Islet precursor cell (in vitro differentiated cells): ENCODE measurements around the gene RNF227.

ENCODE experiments used
- DNase-seq: peaks from one replicate; pipeline ENCODE4 v3.0.0-alpha.2; 2018

RNF227 gene

DNA sequence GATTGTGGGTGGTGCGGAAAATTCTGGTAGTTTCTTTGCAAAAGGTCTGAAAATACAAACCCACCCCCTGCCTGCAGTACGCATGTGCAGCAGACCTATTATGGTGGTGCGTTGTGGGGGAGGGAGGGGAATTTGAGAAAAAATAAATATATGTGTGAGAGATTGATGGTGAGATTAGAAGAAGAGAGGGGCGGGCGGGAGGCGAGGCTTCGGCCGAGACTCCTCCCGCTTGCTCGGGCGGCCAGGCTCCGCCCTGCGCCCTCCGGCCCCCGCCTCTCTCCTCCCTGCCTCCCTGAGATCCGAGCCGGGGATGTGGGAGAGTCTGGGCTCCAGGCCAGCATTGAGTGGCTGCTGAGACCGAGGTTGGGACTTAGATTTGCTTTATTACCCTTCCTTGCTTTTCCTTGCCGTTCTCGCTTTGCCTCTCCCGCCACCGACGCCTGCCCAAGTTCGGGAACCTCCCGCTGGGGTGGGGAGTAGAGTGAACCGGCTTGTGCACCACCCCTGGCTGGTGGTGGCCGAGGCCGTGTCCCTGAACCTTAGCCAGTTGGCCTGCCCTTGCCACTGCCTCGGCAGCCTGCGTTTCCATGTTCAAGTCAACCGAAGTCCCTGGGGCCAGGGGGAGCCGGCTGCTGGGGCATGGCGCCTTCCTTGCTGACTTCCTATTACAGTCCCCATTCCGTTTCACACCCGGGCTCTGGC is 28.5 kb downstream of the RNF227 start:
- DNase-seq, result peak; percentile 94

DNA sequence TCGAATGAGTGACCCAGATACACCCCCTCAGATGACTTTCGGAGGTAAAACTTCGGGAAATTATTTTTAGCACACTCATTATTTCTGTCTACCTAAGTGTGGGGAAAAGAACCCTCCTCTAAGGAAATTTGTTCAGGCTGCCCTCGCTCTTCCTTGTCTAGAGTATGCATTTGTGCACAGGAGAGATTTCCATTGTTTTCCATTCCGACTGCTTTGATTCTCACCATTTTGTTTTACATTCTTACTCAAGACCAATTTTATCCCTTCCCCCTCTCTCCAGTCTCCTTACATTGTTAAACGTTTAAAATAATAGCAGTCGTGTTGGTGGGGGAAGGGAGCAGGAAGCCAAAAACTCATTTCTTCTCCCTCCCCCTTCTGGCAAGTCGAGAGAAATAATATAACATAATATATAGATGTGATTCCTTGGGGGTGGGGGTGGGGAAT is 29.0 kb downstream of the RNF227 start:
- DNase-seq, result no peak

DNA sequence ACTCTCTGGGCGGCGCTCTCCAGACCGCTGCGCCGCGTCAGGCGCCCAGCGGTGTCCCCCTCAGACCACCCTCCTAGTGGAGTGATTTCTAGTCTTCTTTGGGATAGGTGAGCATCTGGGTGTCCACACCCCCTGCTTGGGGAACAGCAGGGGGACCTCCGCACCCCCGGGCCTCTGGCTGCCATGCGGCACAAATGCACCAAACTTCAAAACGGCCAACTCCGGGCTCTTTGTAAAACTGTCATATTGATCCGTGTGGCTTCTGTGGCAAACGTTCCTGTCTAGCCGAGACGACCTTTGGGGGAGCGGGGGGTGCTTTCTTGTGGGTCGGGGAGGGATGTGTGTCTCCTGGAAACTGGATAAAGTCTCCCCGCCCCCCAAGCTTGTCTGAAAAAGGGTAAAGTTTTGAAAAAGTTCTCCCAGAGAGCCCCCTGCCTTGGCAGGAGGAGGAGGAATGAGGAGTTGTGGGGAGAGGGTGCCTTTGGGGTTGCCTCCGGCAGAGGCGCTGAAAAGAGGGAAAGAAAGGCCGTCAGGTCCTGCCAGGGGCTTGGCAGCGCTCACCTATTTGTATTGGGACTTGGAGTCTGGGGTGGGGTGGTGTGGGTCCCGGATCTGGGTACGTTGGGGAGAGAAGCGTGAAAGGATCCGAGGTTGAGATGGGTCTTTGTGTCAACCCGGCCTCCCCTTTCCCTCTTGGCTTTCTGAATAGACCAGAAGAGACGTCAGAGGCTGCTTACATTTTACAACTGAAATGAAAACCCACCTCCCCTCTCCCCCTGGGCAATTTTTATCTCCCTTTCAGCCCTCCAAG is 29.7 kb downstream of the RNF227 start:
- DNase-seq, result peak; percentile 76

DNA sequence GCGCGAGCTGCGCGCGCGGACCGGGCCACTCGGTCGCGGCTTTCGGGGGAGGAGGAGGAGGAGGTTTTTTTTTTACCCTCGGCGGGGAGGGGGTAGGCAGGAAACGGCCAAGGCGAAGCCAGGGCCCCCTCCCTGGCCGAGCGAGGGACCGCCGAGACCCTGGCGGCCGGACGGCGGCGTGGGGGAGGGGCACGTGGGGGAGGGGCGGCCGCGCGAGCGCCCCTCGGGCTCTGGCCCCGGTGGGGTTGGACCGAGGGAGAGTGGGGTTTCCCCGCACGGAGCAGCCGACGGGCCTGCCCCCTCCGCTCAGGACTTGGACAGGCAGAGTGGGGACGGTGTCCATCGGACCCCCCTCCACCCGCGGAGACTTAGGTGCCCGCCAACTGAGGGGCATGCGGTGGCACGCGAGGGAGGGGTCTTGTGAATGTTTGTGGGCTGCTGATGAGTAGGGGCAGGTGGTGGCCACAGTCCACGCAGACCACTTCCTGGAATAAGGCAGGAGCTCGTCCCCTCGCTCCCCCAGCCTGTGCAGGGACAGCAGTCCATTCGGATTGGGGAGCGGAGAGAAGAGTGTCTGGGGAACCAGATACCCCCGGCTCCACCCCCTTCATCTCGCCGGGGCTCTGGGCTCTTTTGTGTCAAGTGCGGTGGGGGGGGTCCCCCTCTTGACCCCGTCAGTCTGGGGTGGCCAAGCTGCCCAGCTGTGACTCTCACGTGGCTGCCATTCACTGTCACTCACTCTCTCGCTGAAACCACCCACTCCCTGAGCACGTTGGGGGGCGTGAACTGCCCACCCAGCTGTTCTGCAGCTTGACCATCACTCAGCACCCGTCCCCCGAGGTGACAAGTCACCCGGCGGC is 30.5 kb downstream of the RNF227 start:
- DNase-seq, result peak; percentile 84

DNA sequence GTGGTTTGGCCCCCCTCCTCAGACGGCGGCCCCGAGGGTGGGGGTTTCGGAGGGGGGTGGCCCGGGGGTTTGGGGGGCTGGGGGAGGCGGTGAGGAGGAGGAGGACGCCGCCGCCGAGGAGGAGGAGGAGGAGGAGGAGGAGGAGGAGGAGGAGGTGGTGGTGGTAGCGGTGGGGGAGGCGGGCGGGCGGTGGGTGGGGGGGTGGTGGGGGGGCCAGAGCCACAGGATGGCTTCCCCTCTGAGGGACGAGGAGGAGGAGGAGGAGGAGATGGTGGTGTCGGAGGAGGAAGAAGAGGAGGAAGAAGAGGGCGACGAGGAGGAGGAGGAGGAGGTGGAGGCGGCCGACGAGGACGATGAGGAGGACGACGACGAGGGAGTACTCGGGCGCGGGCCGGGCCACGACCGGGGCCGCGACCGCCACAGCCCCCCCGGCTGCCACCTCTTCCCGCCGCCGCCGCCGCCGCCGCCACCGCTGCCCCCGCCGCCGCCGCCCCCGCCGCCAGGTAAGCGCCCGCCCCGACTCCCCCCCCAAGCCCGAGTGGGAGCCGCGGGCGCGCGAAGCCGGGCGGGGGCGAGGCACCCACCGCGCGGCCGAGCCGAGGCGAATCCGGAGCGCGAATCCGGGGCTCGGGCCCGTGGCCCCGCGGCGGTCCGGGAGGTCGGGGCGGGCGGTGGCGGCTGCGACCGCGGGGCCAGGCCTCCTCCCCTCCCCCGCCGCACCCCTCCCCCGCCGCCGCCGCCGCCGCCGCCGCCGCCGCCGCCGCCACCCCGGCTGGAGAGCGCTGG is 31.3 kb downstream of the RNF227 start:
- peak; percentile 58 for DNase-seq

DNA sequence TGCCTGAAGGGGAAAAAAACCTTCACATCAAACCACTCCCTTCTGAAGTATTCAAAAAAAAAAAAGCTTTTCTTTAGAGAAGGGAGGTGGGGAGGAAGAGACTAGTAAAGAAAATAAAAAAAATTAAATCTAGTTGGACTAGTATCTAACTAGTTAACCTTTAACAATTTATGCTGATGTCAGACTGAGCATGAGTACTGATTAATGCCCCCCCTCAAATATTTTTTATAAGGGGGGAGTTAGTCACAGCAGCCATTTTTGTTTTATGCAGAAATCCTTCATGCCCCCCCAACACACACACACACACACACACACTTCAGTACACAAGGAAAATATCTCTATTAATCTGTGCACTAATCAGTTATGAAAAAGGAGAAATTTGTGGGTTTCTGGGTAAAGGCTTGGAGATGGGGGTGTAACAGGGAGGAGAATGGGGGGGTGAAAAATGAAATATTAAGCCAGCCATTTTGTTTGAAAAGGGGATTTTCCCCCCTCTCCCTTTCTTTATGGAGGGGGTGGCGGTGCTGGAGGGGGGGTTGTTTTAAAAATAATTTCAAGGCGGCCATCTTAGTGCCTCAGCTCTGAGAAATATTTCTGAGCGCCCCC is 32.2 kb downstream of the RNF227 start:
- peak; percentile 15 for DNase-seq

DNA sequence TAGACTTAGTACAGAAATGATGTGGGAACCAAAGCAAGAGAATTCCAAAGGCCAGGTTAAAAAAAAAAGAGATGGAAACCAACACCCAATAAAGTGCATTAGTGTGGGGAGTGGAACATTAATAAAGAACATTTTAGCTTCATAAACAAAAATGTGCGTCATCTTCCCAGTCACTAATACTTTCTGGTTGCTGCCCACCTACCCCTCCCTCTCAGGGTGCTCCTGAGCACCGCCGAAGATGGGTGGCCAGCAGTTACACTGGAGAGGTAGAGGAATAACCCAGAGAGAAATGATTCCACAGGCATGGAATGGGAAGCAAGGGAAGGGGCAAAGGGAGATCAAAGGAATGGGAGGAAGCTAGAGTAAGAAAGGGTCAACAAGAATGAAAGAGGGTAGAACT is 33.5 kb downstream of the RNF227 start:
- DNase-seq, result peak; percentile 41

DNA sequence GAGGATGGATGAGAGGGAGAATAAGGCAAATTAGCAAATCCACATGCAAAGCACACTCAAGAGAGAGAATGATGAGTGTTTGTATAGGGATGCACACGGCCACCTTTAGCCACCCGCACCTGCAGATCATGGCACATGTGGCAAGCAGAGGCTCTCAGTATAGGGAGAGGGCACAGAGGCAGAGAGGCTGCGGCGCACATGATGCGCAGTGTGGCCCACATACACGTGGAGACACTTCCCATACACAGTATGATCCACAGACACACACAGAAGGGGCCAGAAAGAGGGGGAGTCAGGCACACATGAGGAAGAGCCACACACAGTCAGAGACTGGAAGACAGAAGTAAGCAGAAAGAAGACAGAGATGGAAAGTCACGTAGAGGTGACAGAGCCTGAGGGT is 34.0 kb downstream of the RNF227 start:
- DNase-seq, result peak; percentile 46

DNA sequence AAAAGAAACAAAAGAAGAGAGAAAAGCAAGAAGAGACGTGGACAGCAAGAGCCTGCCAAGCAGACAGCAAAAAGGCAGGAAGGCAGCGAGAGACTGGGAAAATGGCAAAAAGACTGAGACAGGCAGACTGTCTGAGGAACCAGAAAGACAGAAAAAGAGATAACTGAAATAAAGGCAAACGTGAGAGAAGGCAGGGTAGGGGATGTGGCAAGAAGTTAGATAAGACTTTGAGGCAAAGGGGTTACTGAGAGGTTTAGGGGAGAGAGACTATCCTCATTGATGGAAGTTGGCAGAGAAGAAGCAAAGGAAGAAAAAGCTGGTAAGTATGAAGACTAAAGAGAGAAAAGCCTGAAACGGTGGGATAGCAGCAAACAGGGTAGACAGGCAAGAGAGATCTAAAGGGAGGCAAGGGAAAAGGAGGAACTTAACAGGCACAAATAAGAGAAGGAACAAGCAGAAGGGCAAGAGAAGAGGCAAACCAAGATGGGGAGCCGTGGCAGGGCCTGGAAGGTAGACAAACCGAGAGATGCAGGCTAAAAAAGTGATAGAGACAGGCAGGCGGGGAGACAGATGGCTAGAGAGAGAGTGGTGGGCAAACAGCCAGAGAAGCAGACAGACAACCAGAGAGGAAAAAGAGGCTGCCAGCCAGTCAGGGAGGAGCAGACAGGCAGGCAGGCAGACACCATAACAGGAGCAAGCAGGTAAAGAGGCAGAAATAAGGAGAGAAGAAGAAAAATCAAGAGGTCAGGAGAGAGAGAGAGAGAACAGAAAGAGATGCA is 34.6 kb downstream of the RNF227 start:
- peak; percentile 35 for DNase-seq

DNA sequence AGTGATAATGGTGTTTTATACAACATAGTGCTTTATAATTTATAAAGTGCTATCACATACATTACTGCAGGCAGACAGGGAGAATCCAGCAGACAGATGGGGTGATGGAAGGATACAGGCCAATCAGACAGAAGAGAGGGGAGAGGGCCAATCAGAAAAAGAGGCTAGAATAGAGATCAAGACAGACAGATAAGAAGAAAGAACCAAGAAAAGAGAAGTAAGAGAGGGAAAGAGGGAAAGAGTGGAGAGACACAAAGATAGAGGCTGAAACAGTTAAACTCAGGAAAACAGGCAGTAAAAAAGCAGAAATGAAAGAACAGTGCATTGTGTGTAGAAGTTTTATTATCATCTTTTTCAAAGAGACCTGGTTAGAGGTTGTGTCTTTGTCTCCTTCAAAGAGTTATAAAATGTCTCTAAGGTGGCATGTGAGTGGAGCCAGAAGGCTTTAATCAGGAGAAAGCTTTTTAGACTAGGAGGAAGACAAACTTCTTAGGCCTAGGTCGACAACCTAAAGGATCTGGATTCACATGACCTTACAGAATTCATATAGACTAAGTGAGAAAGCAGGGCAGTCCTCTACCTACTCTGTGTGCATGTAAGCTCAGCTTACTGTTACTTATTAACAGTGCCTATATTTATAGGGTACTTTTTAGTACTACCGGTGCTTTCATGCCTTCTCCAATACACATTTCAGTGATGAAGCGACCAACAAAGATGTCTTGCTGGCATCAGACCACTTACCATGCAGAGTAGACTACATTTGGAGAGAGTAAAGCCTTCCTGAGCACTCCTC is 35.8 kb downstream of the RNF227 start:
- DNase-seq, result peak; percentile 26

DNA sequence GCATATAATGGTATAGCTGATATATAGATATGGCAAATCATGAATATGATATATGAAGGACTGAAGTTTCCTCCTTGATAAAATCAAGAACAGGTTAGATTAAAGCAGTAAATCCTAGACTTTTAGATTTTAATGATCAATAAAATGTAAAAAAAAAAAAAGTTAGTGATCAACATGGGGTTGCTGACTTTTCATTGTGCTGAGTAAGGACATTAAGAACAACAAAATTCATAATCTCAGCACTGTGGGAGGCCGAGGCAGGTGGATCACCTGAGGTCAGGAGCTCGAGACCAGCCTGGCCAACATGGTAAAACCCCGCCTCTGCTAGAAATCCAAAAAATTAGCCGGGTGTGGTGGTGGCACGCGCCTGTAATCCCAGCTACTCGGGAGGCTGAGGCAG is 37.9 kb downstream of the RNF227 start:
- peak; percentile 20 for DNase-seq

DNA sequence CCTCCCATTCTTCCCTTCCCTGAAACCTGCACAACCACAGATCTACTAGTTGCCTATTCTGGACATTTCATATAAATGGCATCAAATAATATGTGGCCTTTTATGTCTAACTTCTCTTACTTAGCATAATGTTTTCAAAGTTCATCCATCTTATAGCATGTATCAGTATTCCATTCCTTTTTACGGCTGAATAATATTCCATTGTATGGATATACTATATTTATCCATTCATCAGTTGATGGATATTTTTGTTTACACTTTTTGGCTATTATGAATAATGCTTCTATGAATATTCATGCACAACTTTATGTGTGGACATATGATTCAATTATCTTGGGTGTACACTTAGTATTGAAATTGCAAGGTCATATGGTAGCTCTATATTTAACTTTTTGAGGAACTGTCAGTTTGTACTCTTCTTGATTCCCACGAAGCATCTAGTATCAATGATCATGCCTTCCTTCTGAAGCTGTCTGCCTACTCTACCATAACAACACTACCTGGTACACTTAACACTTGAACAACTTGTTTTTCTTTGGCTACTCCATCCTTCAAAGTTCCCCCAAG is 40.2 kb downstream of the RNF227 start:
- DNase-seq, result no peak

DNA sequence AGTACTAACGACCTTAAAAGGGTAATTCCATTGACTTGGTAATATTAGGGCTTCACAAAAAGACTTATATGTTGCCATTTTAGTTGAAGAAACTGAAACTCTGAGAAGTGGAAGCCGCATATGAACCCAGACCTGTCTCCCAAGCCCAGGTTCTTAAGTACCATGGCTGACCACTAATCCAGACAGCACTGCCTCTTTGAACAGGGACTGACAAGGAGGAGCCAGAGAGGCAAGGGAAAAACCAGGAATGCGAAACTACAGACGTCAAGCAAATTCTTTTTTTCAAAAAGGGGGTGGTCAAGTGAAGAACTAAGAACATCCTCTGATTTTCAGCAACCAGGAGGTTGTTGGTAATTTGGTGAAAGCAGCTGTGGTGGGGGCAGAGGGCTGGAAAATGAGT is 43.0 kb downstream of the RNF227 start:
- DNase-seq, result peak; percentile 59

DNA sequence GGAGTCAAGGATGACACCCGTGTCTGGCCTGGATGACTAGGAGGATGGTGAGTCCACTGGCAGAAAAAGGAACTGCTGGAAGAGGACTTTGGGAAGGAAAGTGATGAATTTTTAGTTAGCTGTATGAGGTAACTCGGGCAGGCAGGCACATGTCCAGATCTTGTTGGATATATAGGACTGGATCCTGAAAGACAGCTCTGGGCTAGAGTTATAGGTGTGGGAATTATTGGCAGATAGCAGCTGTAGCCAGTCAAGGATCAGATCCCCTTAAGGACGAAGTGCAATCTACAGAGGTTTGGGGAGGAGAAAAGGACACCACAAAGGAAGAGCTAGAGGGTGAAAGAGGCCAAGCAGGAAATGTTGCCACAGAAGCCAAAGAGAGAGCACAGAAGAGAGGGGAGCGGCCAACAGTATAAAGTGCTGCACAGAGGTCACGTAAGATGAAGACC is 48.2 kb downstream of the RNF227 start:
- peak; percentile 49 for DNase-seq

DNA sequence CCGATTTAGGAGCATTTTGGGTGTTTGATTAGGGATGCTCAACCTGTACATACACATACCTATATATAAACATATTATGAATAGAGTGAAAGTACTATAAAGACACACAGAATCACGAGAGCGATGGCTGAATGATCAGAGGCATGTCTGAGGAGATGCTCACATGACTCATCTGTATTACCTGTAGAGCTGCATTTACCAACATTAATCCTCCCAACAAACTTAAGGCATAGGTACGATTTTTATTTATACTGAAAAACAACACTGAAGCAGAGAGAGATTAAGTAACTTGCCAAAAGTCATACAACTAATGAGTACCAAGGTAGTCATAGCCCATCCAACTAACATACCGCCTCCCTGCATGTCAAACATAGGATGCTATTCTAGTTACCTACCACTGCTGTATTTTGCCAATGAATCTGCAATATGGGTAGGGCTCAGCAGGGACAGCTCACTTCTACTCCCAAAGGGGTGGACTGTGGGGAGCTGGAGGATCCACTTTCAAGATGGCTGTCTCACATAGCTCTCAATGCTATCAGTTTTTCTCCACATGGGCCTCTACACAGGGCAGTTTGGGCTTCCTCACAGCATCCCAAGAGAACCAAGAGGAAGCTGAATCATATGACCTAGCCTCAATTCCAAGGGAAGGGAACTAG is 51.0 kb downstream of the RNF227 start:
- peak; percentile 21 for DNase-seq

DNA sequence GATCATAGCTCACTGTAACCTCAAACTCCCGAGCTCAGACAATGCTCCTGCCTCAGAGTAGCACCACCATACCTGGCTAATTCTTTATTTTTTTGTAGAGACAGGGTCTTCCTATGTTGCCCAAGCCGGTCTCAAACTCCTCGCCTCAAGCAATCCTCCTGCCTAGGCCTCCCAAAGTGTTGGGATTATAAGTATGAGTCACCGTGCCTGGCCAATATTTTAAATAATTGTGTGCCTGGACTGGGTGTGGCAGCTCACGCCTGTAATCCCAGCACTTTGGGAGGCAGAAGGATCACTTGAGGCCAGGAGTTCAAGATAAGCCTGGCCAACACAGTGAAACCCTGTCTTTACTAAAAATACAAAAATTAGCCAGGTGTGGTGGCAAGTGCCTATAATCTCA is 51.7 kb downstream of the RNF227 start:
- peak; percentile 24 for DNase-seq
